Psoas muscle (tissue), 8 donors: ENCODE results near the gene GPX4. TPM values are rescaled to one million over a fixed set of nuclear protein-coding genes. Genes with fewer than 3 reads are reported as not detected.

ENCODE experiments used
- ATAC-seq, 4 donors: fragments of 200-7000 bp; cut with Tn5 transposase; one replicate each; pipeline ENCODE4 v1.9.1; 2020; ENCODE audit warnings: moderate library complexity in 3 of 4, mild to moderate bottlenecking in 2 of 4
- DNase-seq, 2 donors: peaks; one replicate each; pipeline ENCODE4 v3.0.0-alpha.2; 2020
- H3K27ac ChIP-seq: fragments of 200-600 bp; one replicate; pipeline ENCODE4 v1.8.0; 2022
- H3K27me3 ChIP-seq, 3 donors: fragments of 200-600 bp in 1 of 3; one replicate each; pipeline versions ENCODE4 v1.6.1 to v1.8.0; 2013 to 2022; ENCODE audit warnings: low read length in 2 of 3, mild to moderate bottlenecking in 2 of 3, moderate library complexity in 1 of 3; ENCODE audit not compliant: insufficient read depth in 3 of 3
- H3K36me3 ChIP-seq, 2 donors: fragments of 200-600 bp in 1 of 2; one replicate each; pipeline versions ENCODE4 v1.6.1 to v1.8.0; 2013 to 2022; ENCODE audit warnings: low read depth in 1 of 2, mild to moderate bottlenecking in 1 of 2, moderate library complexity in 1 of 2; ENCODE audit not compliant: insufficient read depth in 1 of 2
- H3K4me1 ChIP-seq: fragments of 200-600 bp; one replicate; pipeline ENCODE4 v1.8.0; 2022
- H3K4me3 ChIP-seq: fragments of 200-600 bp; one replicate; pipeline ENCODE4 v1.8.0; 2022; ENCODE audit warnings: mild to moderate bottlenecking
- H3K9me3 ChIP-seq: fragments of 200-600 bp; one replicate; pipeline ENCODE4 v1.8.0; 2022
- WGBS, 3 donors: extraction: QIAGEN DNeasy Blood & Tissue Kit; methylation state at CpG; one replicate each; pipeline versions ENCODE4 v1.1.6 to v1.1.7; 2013; 5-methylcytosine and 5-hydroxymethylcytosine counted together
- intact Hi-C, 2 donors: fragments of 100-400 bp; cut with DNase I; formaldehyde crosslinking; loops; one replicate each; pipeline versions ENCODE4 v1.11.0 to v1.14.2; 2022
- polyA plus RNA-seq, 3 donors: library from polyadenylated mRNA; stranded (reverse); fragments of 200-250 nt; gene quantifications; one replicate each; pipeline ENCODE4 v1.2.3, GENCODE V29; 2013
- total RNA-seq, 4 donors: library from RNA; stranded (reverse); fragmentation: NEBNext Ultra II Directional in 2 of 4; extraction: Animal tissue kit (Norgen Biotek cat#: 25700) in 2 of 4; gene quantifications; one replicate each; pipeline versions ENCODE4 v1.2.1 to v1.2.4, GENCODE V29; 2021 to 2023
- TF ChIP-seq, protein P1 (sequence below): fragments of 200-600 bp; IDR thresholded peaks from one replicate; pipeline ENCODE4 v1.8.0; 2022; ENCODE audit warnings: antibody characterized with exemption
- donor health status: healthy with polysubstance abuse.
- donor health status: DM: no; HTN: no; CAD: no; lungs with moderate emphysema.
- donor health status: Bipolar disorder and iron deficiency.
- donor health status: healthy.
- donor health status: DM: yes; HTN: yes; CAD: no.
- donor health status: DM: no; HTN: no; CAD: no.
- donor health status: DM: no; HTN: no; CAD: no.
- donor health status: DM: yes; HTN: yes; CAD: no.

The GPX4 gene
- total and polyA plus RNA-seq, 7 donors: 279 to 762 (median 490) TPM

GRCh38 chr19:1072371-1073015, 31.3 kb upstream of the GPX4 start:
- ATAC-seq: no peak
- intact Hi-C loops: no loop called here
- no peaks in the 10 kb centered on the region for H3K9me3 ChIP-seq
- WGBS, 3 donors: 80 to 83% (median 81%) methylated on average over 11 of the region's 11 CpGs
- H3K36me3 ChIP-seq: no peaks in the 10 kb centered on the region
- no peak for DNase-seq
- peaks cover 3% of the 10 kb centered on the region for H3K4me1 ChIP-seq
- no peak overlapping the region for H3K4me3 ChIP-seq
- peaks cover 0 to 51% (median 30%) of the 10 kb centered on the region in 3 donors for H3K27me3 ChIP-seq
- no peak overlapping the region for H3K27ac ChIP-seq
- TF ChIP-seq, protein P1, sequence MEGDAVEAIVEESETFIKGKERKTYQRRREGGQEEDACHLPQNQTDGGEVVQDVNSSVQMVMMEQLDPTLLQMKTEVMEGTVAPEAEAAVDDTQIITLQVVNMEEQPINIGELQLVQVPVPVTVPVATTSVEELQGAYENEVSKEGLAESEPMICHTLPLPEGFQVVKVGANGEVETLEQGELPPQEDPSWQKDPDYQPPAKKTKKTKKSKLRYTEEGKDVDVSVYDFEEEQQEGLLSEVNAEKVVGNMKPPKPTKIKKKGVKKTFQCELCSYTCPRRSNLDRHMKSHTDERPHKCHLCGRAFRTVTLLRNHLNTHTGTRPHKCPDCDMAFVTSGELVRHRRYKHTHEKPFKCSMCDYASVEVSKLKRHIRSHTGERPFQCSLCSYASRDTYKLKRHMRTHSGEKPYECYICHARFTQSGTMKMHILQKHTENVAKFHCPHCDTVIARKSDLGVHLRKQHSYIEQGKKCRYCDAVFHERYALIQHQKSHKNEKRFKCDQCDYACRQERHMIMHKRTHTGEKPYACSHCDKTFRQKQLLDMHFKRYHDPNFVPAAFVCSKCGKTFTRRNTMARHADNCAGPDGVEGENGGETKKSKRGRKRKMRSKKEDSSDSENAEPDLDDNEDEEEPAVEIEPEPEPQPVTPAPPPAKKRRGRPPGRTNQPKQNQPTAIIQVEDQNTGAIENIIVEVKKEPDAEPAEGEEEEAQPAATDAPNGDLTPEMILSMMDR: no peak

GRCh38 chr19:1073063-1073955, 30.5 kb upstream of the GPX4 start:
- ATAC-seq (no peak), DNase-seq (peak in 1 of 2 donors; percentile 47)
- H3K4me3 ChIP-seq: no peak overlapping the region
- H3K4me1 ChIP-seq: peaks cover 3% of the 10 kb centered on the region
- H3K27me3 ChIP-seq: peaks cover 0 to 44% (median 23%) of the 10 kb centered on the region in 3 donors
- no peak overlapping the region for H3K27ac ChIP-seq
- H3K36me3 ChIP-seq: no peaks in the 10 kb centered on the region
- intact Hi-C loops: no loop called here
- WGBS, 3 donors: 87 to 91% (median 89%) methylated on average over 30 of the region's 30 CpGs
- H3K9me3 ChIP-seq: no peaks in the 10 kb centered on the region
- TF ChIP-seq, protein P1: no peak

DNA sequence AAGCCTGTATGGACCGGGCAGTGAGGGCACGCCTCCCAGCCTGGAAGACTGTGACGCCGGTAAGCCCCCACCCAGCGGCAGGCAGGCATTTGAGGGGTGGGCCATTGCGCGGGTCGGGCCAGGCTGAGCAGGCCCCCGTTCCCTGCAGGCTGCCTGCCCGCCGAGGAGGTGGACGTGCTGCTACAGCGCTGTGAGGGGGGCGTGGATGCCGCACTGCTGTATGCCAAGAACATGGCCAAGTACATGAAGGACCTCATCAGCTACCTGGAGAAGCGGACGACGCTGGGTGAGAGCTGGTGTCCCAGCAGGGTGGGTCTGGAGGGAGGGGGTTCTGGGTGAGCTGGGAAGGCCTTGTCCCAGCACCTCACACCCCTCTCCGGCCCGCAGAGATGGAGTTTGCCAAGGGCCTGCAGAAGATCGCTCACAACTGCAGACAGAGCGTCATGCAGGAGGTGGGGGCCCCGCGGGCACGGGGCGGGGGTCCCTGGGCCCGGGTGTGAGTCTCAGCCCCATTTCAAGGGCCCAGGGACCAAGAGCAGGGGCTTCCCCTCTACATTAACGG, 29.8 kb upstream of the GPX4 start:
- ATAC-seq: no peak
- intact Hi-C loops: no loop called here
- Histone ChIP-seq H3K4me3 (peak overlapping the region; percentile 15), H3K27me3 (peaks cover 0 to 36% (median 21%) of the 10 kb centered on the region in 3 donors), H3K9me3 (no peaks in the 10 kb centered on the region), H3K27ac (no peak overlapping the region), H3K4me1 (peaks cover 3% of the 10 kb centered on the region), H3K36me3 (no peaks in the 10 kb centered on the region)
- TF ChIP-seq, protein P1: no peak
- WGBS, 3 donors: 72 to 78% (median 73%) methylated on average over 28 of the region's 28 CpGs
- peak in 1 of 2 donors; percentile 51 for DNase-seq

DNA sequence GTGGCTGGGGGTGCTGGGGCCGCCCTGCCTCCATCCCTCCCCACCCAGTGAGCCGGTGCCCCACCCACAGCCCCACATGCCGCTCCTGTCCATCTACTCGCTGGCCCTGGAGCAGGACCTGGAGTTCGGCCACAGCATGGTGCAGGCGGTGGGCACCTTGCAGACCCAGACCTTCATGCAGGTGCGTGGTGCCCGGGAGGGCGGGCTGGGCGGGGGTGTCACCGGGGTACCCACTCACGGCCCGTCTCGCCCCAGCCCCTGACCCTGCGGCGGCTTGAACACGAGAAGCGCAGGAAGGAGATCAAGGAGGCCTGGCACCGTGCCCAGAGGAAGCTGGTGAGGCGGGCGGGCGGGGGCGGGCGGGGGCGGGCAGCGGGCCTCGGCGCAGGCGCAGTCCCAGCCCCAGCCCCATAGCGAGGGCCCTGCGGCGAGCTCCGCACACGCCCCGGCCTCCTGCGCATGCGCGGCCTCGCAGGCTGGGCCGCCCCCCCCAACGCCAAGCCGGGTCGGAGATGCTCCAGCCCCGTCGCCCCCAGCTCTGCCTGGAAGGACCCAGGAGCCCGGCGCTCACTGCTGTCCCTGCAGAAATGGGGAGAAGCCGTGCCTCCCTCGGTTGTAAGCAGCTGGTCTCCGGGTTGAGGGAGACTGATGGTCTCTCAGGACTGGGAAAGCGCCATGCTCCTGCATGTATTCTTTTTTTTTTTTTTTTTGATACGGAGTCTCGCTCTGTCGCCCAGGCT, 29.1 kb upstream of the GPX4 start:
- Histone ChIP-seq H3K9me3 (no peaks in the 10 kb centered on the region), H3K27me3 (peaks cover 0 to 30% (median 14%) of the 10 kb centered on the region in 3 donors), H3K4me3 (peak overlapping the region; percentile 15), H3K27ac (no peak overlapping the region), H3K36me3 (no peaks in the 10 kb centered on the region), H3K4me1 (peaks cover 3% of the 10 kb centered on the region)
- DNase-seq: peak; percentile 83 to 90
- TF ChIP-seq, protein P1: no peak
- intact Hi-C loops: no loop called here
- 54 to 64% (median 62%) methylated on average over 29 to 54 of the region's 54 CpGs for WGBS, 3 donors
- ATAC-seq: peak in 3 of 4 donors; percentile 29 to 56 (median 37)
